Hypothalamus (tissue), 51 donors: ENCODE results near the gene SLC44A3.

Source experiments
- DNase-seq, 51 donors: peaks; one replicate each; lab custom pipeline; 2025; lab: John Stamatoyannopoulos, UW

The SLC44A3 gene, protein sequence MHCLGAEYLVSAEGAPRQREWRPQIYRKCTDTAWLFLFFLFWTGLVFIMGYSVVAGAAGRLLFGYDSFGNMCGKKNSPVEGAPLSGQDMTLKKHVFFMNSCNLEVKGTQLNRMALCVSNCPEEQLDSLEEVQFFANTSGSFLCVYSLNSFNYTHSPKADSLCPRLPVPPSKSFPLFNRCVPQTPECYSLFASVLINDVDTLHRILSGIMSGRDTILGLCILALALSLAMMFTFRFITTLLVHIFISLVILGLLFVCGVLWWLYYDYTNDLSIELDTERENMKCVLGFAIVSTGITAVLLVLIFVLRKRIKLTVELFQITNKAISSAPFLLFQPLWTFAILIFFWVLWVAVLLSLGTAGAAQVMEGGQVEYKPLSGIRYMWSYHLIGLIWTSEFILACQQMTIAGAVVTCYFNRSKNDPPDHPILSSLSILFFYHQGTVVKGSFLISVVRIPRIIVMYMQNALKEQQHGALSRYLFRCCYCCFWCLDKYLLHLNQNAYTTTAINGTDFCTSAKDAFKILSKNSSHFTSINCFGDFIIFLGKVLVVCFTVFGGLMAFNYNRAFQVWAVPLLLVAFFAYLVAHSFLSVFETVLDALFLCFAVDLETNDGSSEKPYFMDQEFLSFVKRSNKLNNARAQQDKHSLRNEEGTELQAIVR

DNA sequence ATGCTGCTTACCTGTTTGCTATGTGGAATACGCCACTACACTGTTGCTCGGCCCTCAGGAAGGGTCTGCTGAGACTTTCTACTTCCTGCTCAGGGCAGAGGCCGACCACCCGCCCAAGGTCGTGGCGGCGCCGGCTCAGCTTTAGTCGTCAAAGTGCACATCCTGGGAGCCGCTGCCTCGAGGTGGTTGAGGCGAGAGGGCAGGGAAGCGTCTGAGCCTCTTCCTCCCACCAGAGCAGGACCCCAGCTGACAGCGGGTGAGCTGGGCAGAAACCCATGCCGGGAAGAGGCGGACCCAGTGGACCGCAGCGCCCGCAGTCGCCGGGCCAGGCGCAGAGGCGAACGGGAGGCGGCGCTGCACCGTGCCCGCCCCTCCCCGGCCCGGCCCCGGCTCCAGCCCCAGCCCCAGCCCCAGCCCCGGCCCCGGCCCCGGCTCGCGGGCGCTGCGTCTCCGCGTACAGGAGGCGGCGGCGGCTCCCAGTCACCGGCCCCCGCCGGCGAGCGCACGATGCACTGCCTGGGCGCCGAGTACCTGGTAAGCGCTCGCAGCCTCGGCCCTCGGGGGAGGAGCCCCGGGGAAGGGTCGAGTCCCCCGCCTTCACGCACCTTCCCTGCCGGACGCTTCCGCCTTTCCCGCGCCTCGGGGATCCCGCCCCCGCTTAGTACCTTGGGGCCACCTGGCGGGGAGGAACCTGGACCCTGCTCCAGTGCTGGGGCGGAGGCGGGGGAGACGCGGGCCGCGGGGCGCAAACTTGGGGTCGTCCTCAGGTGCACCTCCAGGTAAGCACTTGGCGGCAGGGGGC lies at the start of gene SLC44A3:
Gene SLC44A3, plus strand, starts transcription at position 413 of the 802 bp plus-strand sequence. Its CDS starts 95 bp downstream, at position 508.
- peak in 36 of 51 donors; percentile 5 to 65 (median 24) for DNase-seq

DNA sequence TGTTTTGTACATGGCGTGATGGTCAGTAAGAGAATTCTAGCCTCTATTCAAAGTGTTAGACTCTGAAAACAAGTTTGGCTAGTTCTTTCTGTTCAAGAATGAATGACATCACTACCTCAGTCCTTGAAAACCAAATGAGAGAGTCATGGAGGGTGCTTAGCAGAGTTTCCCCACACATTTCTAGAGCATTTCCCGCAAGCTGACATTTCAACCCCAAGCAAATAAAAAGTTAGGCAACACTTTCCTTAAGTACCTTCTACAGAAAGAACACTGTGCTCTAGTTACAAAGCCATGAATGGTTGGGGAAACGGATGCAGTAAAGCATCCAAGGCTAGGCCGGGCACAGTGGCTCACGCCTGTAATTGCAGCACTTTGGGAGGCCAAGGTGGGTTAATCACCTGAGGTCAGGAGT lies 47.9 kb upstream of the SLC44A3 start:
- DNase-seq, result peak in 8 of 51 donors; percentile 4 to 44 (median 10)

DNA sequence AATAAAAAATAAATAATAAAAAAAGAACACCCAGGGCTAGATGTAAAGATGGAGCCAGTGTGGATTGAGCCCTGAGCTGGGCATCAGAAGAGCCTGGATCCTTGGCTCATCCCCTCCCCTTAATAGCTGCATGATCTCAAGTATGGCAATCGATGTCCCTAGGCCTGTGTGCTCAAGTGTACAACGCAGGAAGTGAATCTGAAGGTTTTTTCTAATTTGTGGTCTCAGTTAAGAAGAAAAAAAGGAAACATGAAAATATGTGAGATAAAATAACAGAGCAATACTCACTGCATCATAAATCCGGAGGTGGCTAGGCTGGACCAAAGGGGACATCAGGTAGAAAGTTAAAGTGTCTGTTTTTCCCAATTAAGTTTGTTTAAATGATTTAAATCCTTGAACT lies 47.3 kb upstream of the SLC44A3 start:
- no peak for DNase-seq

DNA sequence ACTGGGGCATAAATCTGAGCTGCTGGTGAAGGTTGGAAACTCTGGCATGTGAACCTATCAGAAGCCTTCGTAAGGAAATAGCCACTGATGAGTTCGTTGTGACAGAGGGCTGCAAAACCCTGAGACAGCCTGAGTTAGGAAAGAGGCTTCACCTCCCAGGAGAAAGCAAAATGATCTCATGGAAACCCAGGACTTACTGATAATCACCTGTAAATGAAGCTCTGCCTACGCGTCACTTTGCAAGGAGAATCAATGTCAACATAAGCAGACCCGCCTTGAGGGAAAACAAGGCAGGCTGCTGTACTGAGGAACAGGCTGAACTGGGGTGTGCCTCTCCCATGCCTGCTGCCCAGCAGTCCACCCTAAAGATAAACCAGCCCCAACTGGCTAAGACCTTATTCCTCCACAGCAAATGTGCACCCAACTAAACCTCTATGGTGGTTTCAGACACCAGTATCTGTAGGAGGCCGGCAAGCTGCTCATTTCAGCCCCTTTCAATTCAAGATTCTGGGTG lies 46.8 kb upstream of the SLC44A3 start:
- no peak for DNase-seq

DNA sequence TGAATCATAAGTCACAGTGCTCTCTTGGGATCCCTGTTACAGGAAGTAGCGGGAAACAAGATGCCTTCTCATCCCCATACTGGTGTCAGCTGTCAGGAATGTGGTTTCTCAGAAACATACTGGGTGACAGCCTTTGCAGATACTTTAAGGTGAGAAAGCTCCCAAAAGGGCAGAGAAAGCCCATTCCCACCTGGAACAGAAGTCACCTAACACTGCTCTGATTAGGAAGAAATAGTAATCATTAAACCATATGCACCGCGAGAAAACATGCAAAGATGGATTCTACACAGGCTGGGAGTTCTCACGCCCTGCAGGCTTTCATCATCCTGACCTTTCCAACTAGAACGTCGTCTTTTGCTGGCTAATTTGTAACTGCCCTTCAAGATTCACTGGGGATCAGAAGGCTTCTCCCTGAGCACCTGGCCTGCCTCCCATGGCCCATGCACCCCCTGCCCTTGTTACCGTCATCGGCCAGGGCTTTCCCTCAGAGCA lies 46.2 kb upstream of the SLC44A3 start:
- no peak for DNase-seq

DNA sequence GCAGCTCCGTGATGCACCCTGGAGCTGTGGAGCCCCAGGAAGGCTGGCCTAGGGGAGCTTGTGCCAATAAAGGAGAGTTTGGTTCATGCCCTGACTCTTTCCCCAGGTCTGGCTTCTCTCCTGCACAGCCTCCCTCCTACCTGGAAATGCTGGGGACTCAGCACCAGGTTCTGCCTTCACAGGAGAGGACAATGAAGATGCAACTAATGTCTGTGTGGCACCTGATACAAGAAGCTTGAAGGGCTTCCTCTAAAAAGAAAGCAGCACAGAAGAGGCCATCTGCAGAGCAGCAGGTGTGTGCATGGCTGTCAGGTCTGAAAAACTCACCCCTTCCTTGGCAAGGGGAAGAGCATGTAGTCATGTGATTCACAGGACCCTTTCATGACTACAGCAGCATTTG lies 43.7 kb upstream of the SLC44A3 start:
- no peak for DNase-seq

DNA sequence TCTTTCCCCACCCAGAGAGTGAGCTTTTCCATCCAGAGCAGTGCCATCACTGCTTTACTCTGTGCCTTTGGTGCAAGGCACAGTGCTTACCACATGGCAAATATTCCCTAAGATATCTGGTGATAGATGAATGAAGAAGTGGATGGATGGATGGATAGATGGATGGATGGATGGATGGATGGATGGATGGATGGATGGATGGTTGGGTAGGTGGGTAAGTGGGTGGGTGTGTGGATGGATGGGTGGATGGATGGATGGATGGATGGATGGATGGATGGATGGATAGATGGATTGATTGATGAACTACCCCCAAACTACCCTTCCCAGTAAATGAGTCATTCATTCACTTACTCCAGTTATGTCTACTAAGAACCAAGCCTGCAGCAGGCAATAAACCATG lies 42.9 kb upstream of the SLC44A3 start:
- DNase-seq, result no peak

DNA sequence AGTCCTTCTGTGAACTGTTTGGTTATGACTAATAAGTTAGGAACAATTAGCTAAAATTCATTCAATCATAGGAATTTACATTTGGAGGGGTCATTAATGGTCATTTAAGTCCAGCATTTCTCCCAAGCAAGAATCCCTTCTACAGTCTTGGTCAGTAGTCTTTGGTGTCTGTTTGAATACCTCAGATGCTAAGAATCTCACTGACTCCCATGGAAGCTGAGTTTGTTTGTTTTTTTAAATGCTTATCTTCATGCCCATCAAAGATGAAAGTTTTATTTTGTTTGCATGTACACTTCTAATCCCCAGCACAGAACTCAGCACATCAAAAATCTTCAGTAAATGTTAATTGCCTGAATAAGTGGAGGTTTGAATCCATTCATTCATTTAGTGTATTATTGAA lies 41.3 kb upstream of the SLC44A3 start:
- DNase-seq, result no peak

DNA sequence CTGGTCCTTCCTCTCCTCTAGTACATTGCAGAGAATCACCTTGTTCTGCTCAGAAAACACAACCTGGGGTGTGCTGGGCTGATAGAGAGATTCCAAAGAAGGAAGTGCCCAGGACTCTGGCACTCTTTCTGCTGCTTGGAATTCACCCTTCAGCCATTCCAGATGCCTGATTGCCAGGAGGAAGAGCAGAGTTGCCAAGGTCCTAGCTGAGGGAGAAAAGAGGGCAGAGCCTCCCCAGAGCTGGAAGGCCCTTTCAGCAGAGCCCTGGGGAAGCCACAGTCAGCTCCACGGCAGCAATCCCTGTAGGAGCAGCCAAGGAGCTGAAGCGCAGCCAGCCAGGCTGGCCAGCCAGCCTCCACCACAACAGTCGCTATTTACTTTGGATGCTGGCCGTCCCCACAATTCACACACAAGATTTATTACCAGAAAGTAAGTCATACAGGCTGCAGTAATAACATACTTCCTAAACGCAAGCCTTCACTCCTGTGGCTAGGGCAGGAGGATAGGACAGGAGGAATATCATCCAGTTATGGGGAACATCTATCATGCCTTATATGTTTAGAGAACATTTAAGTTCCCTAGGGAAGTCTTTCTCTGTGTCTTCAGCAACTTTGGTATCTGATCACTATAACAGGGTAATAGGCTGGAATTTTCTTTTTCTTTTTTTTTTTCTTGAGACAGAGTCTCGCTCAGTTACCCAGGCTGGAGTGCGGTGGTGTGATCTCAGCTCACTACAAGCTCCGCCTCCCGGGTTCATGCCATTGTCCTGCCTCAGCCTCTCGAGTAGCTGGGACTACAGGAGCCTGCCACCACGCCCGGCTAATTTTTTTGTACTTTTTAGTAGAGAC lies 36.6 kb upstream of the SLC44A3 start:
- DNase-seq, result peak in 32 of 51 donors; percentile 6 to 77 (median 40)

DNA sequence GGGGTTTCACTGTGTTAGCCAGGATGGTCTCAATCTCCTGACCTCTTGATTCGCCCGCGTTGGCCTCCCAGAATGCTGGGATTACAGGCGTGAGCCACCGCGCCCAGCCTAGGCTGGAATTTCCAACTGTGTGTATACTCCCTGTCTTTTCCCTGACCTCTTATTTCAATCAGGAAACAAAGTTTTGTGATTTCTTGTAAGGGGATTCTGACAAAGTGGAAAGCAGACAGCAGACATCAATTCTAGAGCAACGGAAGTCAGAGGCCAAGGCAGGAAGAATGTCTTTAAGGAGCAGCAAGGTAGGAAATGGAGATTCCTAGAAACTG lies 36.0 kb upstream of the SLC44A3 start:
- no peak for DNase-seq

DNA sequence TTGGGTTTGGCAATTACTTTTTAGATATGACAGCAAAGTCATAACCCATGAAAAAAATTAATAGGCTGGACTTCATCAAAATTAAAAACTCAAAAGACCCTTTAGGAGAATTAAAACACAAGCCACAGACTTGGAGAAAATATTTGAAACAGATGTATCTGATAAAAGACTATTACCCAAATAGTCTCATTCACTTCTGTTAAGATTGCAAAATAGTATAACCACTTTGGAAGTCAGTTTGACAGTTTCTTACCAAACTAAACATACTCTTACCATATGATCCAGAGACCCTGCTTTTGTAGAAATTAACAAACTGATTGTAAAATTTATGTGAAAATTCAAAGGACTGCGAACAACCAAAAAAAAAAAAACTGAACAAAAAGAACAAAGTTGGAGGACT lies 32.5 kb upstream of the SLC44A3 start:
- no peak for DNase-seq

DNA sequence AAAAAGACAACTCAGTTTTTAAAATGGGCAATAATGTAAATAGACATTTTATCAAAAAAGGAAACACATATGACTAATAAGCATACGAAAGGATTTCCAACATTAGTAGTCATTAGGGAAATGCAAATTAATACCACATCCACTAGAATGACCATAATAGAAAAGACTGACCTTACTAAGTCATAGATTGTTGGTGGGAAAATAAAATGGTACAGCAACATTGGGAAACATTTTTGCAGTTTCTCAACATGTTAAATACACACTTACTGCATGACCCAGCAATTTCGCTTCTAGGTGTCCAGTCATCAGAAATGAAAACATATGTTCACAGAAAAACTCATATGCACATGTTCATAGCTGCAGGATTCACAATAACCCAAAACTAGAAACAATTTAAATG lies 29.9 kb upstream of the SLC44A3 start:
- DNase-seq, result no peak

DNA sequence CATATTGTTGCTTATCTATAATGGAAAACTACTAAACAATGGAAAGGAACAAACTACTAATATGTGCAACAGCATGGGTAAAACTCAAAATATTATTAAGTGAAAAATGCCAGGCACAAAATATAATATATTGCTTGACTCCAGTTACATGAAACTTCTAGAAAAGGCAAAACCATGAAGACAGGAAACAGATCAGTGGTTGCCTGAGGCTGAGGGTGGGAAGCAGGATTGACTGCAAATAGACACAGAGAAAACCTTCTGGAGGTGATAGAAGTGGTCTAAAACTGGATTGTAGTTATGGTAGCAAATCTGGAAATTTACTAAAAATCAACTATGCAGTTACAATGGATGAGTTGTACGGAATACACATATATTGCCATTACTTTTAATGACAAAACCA lies 29.5 kb upstream of the SLC44A3 start:
- DNase-seq, result no peak

DNA sequence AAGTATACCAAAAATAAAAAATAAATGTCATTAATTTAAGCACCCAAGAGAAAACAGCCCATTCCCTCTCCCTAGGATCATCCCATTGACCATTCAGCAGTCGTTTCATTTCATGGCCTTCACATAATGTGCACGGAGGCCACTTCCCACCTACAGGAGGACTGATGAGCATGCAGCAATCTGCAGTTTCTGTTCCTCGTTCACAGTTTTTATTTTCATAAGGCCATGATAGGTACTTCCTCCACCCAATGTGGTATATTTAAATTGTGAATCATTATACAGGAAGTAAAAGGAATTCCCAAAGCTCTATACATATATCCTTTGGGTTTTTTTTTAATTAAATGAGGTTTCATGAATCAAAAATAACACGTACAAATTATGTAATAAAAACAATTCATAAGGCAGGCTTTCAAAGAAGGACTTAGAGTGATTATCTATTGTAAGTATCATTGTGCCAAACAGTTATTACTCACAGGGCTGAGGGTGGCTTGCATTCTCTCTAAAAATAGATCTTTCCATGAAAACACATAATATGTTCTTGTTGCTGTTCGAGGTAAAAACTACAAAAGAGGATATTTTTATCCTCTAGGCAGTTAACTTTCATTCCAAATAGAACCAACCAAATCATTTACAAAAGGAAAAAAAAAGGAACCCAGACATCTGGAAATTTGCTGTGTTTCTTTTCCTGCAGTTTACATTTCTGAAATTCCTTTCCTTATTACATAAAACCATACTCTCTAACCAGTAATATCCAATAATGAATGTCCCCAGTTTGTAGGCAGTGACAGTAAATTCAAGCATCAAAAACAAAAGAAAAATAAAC lies 27.5 kb upstream of the SLC44A3 start:
- peak in 1 of 51 donors; percentile 14 for DNase-seq

DNA sequence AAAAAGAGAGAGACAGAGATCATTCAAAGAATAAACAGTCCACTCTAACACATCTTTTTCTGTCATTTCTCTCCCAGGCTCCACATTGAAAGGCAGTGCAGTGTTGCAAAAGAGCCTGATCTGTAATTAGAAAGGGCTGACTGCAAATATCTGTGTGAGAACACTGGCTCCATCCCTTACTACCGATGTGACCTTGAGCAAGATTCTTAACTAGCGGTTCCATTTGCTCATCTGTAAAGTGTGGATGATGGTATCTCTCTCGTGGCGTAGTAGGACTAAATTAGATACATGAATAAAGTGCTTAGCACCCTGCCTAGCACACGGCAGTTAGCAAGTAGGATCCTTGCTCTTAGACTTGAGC lies 26.9 kb upstream of the SLC44A3 start:
- peak in 1 of 51 donors; percentile 5 for DNase-seq

DNA sequence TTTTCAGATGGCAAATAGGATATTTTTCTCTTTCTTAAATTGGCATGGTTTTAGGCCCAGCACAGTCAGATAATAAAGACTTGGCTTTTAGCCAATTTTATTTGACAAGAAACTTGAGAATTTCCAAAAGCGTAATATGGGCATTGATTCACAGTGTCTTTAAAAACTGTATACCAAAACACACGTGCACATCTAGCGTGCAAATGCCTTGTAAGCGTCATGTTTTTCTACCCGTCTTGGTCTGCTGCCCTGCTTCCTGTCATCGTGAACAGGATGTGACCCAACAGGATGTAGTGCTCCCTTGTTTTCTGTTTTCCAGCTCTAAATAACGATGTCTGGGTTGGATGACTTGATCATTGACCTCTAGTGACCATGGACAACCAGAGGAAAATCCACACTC lies 24.7 kb upstream of the SLC44A3 start:
- DNase-seq, result no peak

DNA sequence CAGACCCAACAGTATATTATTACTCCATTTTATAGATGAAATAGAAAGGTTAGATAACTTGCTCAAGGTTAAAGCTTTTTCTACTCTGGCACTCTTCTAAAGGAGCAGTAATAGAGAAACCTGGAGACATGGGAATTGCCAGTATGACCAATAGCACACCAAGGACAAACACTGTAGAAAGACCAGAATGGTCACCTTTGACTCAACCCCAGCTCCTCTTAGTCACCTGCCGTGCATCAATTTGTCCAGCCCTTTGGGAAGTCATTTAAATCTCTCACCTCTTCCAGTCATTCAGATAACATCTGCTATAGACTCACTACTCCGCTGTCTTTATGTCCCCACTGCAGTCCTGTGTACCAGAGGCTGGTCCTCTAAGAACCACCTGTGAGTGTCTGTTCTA lies 23.9 kb upstream of the SLC44A3 start:
- no peak for DNase-seq

DNA sequence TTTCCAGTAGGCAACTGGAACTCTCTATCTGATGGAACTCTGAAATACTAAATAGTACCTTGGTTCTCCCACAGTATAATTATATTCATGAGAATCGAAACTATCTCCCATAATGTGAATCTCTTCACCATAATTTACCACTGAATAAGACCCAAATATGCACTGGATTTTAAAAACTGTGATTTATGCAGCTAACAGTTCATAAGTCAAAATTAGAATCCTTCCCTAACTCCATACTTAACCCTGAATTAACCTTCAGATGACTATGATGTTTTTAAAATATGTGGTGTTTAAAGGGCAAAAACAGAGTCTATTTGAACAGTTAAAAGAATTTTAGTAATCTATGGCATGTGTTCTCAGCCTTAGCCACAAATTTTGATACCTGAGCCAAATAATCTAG lies 22.9 kb upstream of the SLC44A3 start:
- no peak for DNase-seq

DNA sequence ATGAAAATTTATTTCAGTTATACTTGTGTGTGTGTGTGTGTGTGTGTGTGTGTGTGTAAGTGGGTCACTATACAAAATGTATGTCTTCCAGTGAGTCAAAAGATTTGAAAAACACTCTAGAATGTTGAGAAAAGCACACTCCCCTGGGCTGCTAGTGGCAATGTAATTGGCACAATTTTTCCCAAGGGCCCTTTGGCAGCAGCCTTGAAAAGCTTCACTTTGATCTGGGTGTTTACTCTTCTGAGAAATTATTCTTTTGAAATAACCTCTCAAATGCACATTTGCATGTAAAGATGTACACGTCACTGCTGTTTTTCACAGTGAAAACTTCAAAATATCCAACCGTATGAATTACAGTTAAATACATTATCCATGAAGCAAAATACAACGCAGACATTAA lies 22.1 kb upstream of the SLC44A3 start:
- DNase-seq, result no peak
